HEK293 (cell line): ENCODE data around the gene PAGE2.

Source experiments
- CTCF ChIA-PET: fragments of 350-600 bp; formaldehyde crosslinking; extraction: SDS; loops from one replicate; lab custom pipeline; 2021; ENCODE audit warnings: antibody characterized with exemption; lab: Yijun Ruan, JAX
- POLR2A ChIA-PET: fragments of 300-600 bp; formaldehyde crosslinking; extraction: SDS; loops from one replicate; lab custom pipeline; 2020; ENCODE audit warnings: antibody characterized with exemption, inconsistent platforms; lab: Yijun Ruan, JAX
- H3K27ac ChIP-seq: fragments of 200-500 bp; sonication (Bioruptor generic); 2 replicates; pipeline ENCODE4 v1.5.1; 2014; ENCODE audit warnings: low read depth, low read length, control low read depth, inconsistent platforms; ENCODE audit errors: extremely low read depth
- H3K36me3 ChIP-seq, 2 experiments: fragments of 200-500 bp in 1 of 2; sonication (Bioruptor generic) in 1 of 2; 1 replicate in 1 of 2; 2 replicates in 1 of 2; pipeline ENCODE4 v1.5.1; 2014 to 2017; ENCODE audit warnings: inconsistent platforms in 2 of 2, low read length in 2 of 2; ENCODE audit not compliant: control insufficient read depth in 2 of 2, insufficient read depth in 1 of 2
- H3K4me1 ChIP-seq: fragments of 200-500 bp; sonication (Bioruptor generic); 2 replicates; pipeline ENCODE4 v1.5.1; 2014; ENCODE audit warnings: mild to moderate bottlenecking, low read length, inconsistent platforms; ENCODE audit not compliant: control insufficient read depth, insufficient read depth
- H3K4me3 ChIP-seq: 2 replicates; pipeline ENCODE4 v1.5.1; 2011; ENCODE audit warnings: low read depth, mild to moderate bottlenecking, control low read depth, low read length, moderate library complexity
- H3K9me3 ChIP-seq: fragments of 200-500 bp; sonication (Bioruptor generic); 2 replicates; pipeline ENCODE4 v1.5.1; 2014; ENCODE audit warnings: low read depth, low read length, inconsistent platforms; ENCODE audit not compliant: control insufficient read depth, insufficient read depth
- CTCF ChIP-seq: fragments of 450-650 bp; formaldehyde crosslinking; IDR thresholded peaks from 2 replicates; pipeline ENCODE4 v1.5.1; 2016; ENCODE audit warnings: missing biosample characterization, missing genetic modification characterization
- ELK4 ChIP-seq: IDR thresholded peaks from 2 replicates; pipeline ENCODE4 v1.6.1; 2011; ENCODE audit warnings: mild to moderate bottlenecking, low read depth, low read length, borderline replicate concordance
- FEZF1 ChIP-seq: fragments of 450-650 bp; formaldehyde crosslinking; IDR thresholded peaks from 2 replicates; pipeline ENCODE4 v1.5.1; 2016; ENCODE audit warnings: missing biosample characterization, missing genetic modification characterization
- KLF1 ChIP-seq: fragments of 450-650 bp; formaldehyde crosslinking; IDR thresholded peaks from 2 replicates; pipeline ENCODE4 v1.5.1; 2016; ENCODE audit warnings: missing biosample characterization, missing genetic modification characterization
- KLF8 ChIP-seq: fragments of 450-650 bp; formaldehyde crosslinking; IDR thresholded peaks from 2 replicates; pipeline ENCODE4 v1.5.1; 2016; ENCODE audit warnings: missing biosample characterization, missing genetic modification characterization
- PRDM2 ChIP-seq: fragments of 450-650 bp; formaldehyde crosslinking; IDR thresholded peaks from 2 replicates; pipeline ENCODE4 v1.5.1; 2016; ENCODE audit warnings: missing biosample characterization, missing genetic modification characterization, borderline replicate concordance
- TRIM28 ChIP-seq: IDR thresholded peaks from 2 replicates; pipeline ENCODE4 v1.6.1; 2011; ENCODE audit warnings: low read length, control low read depth, borderline replicate concordance
- ZBTB10 ChIP-seq: fragments of 450-650 bp; formaldehyde crosslinking; IDR thresholded peaks from 2 replicates; pipeline ENCODE4 v1.5.1; 2016; ENCODE audit warnings: missing biosample characterization, missing genetic modification characterization
- ZNF174 ChIP-seq: fragments of 450-650 bp; formaldehyde crosslinking; IDR thresholded peaks from 2 replicates; pipeline ENCODE4 v1.5.0; 2017; ENCODE audit warnings: missing biosample characterization, mild to moderate bottlenecking, missing genetic modification characterization
- ZNF175 ChIP-seq: fragments of 450-650 bp; formaldehyde crosslinking; IDR thresholded peaks from 2 replicates; pipeline ENCODE4 v1.5.1; 2016; ENCODE audit warnings: missing biosample characterization, missing genetic modification characterization
- ZNF266 ChIP-seq: fragments of 450-650 bp; formaldehyde crosslinking; IDR thresholded peaks from 2 replicates; pipeline ENCODE4 v1.5.1; 2016; ENCODE audit warnings: missing biosample characterization, missing genetic modification characterization, low read depth
- ZNF394 ChIP-seq: fragments of 450-650 bp; formaldehyde crosslinking; IDR thresholded peaks from 2 replicates; pipeline ENCODE4 v1.5.1; 2016; ENCODE audit warnings: missing biosample characterization, missing genetic modification characterization, mild to moderate bottlenecking, moderate library complexity, borderline replicate concordance
- ZNF548 ChIP-seq: fragments of 450-650 bp; formaldehyde crosslinking; IDR thresholded peaks from 2 replicates; pipeline ENCODE4 v1.5.1; 2016; ENCODE audit warnings: missing biosample characterization, missing genetic modification characterization
- ZNF654 ChIP-seq: fragments of 450-650 bp; formaldehyde crosslinking; IDR thresholded peaks from 2 replicates; pipeline ENCODE4 v1.5.1; 2016; ENCODE audit warnings: low read depth, missing biosample characterization, missing genetic modification characterization
- ZNF664 ChIP-seq: fragments of 450-650 bp; formaldehyde crosslinking; IDR thresholded peaks from 2 replicates; pipeline ENCODE4 v1.5.1; 2016; ENCODE audit warnings: missing biosample characterization, missing genetic modification characterization

PAGE2 gene

GRCh38 chrX:55135171-55135570, 46.4 kb downstream of the PAGE2 start:
- ChIA-PET CTCF (interaction anchor here (0.6 to 1.8 kb wide), 10 partner anchors 8 to 1593 kb away, joined by 3 to 9 read pairs (median 4); no protein-coding TSS in a partner anchor), POLR2A (no interaction called here)

More at GRCh38 chrX:55135171-55135570, 46.4 kb downstream of the PAGE2 start:
- H3K9me3 ChIP-seq, result no peaks in the 10 kb centered on the region
- no peaks in the 10 kb centered on the region for H3K4me1 ChIP-seq
- H3K27ac ChIP-seq, result no peak overlapping the region
- no peak overlapping the region for H3K4me3 ChIP-seq
- TF ChIP-seq TRIM28 (0 out of 2 replicates have a peak, but pooled peaks have one; percentile 26), FEZF1 (tag by site-specific recombination) (no peak), ELK4 (no peak), ZNF548 (tag by site-specific recombination) (no peak), KLF8 (tag by site-specific recombination) (no peak), ZNF654 (tag by site-specific recombination) (peak; percentile 80), ZNF175 (tag by site-specific recombination) (no peak), ZBTB10 (no peak), ZNF266 (tag by site-specific recombination) (no peak), ZNF664 (tag by site-specific recombination) (no peak), CTCF (tag by site-specific recombination) (peak; percentile 74), KLF1 (tag by site-specific recombination) (no peak), PRDM2 (tag by site-specific recombination) (no peak), ZNF174 (tag by site-specific recombination) (no peak), ZNF394 (tag by site-specific recombination) (no peak)
- no peaks in the 10 kb centered on the region for H3K36me3 ChIP-seq
